ENCODE data around the gene CDCA4.
"Not testable (repeated sequence)": the region's sequence is repeated elsewhere in the genome, so short reads cannot be mapped to it uniquely, and the experiment has no call there.

The CDCA4 gene

GRCh38 chr14:105020815-105021655 lies at the start of gene CDCA4:
Gene CDCA4 (minus strand): TSS chr14:105021083. CDS start chr14:105011929, 9,154 bp downstream.
- peak; percentile 97 to 98 for DNase-seq

- peak; percentile 41 to 71 for DNase-seq
These were observed 49.2 kb upstream of the CDCA4 start for GRCh38 chr14:105069871-105070759.

- no peak for DNase-seq
These were observed 48.6 kb upstream of the CDCA4 start for GRCh38 chr14:105069522-105069870.

- no peak for DNase-seq
These were observed 47.9 kb upstream of the CDCA4 start for GRCh38 chr14:105068818-105069217.

- no peak for DNase-seq
These were observed 47.1 kb upstream of the CDCA4 start for GRCh38 chr14:105067969-105068301.

- peak; percentile 42 to 63 for DNase-seq
These were observed 46.5 kb upstream of the CDCA4 start for GRCh38 chr14:105067140-105067968.

- peak in 1 of 2 donors; percentile 29 for DNase-seq
These were observed 45.6 kb upstream of the CDCA4 start for GRCh38 chr14:105066240-105067071.

- peak; percentile 97 for DNase-seq
These were observed 44.7 kb upstream of the CDCA4 start, which contains the start of gene GPR132 for GRCh38 chr14:105065280-105066228. Gene GPR132 (minus strand): TSS chr14:105065430. CDS start chr14:105055420, 10,010 bp downstream.

- peak; percentile 58 to 62 for DNase-seq
These were observed 43.8 kb upstream of the CDCA4 start for GRCh38 chr14:105064721-105065143.

- DNase-seq: peak in 1 of 2 donors; percentile 25
These were observed 43.1 kb upstream of the CDCA4 start for GRCh38 chr14:105064001-105064400.

- not testable (repeated sequence) for DNase-seq
These were observed 42.6 kb upstream of the CDCA4 start for GRCh38 chr14:105063506-105063905.

- no peak for DNase-seq
These were observed 42.2 kb upstream of the CDCA4 start for GRCh38 chr14:105063056-105063455.

GRCh38 chr14:105062048-105062433 lies 41.2 kb upstream of the CDCA4 start:
- DNase-seq: no peak

GRCh38 chr14:105061428-105062047 lies 40.7 kb upstream of the CDCA4 start:
- DNase-seq: peak in 1 of 2 donors; percentile 65

GRCh38 chr14:105060751-105061427 lies 40.0 kb upstream of the CDCA4 start:
- DNase-seq: peak; percentile 45 to 55

- DNase-seq: no peak
These were observed 39.2 kb upstream of the CDCA4 start for GRCh38 chr14:105059925-105060565.

GRCh38 chr14:105059035-105059924 lies 38.4 kb upstream of the CDCA4 start:
- DNase-seq: peak; percentile 63 to 68

GRCh38 chr14:105058521-105059034 lies 37.7 kb upstream of the CDCA4 start:
- no peak for DNase-seq
